AG09309 (cell line): ENCODE results near the gene SUPT20H.
A peak's percentile ranks its signal among the peaks of the same experiment; 100 is the strongest.

Source experiments
- DNase-seq: peaks from one replicate; pipeline ENCODE4 v3.0.0-alpha.2; 2010; ENCODE audit warnings: low read depth
- H3K4me3 ChIP-seq: 2 replicates; pipeline ENCODE4 v1.5.1; 2011; ENCODE audit warnings: mild to moderate bottlenecking, low read depth, low read length, moderate library complexity; ENCODE audit not compliant: control insufficient read depth
- TF ChIP-seq, protein P1 (sequence below): IDR thresholded peaks from 2 replicates; pipeline ENCODE4 v1.5.1; 2011; ENCODE audit warnings: mild to moderate bottlenecking, low read depth, low read length, inconsistent platforms; ENCODE audit not compliant: insufficient read depth, control insufficient read depth; ENCODE audit errors: missing control alignments

The SUPT20H gene

GRCh38 chr13:36998624-36999041, 60.9 kb downstream of the SUPT20H start:
- TF ChIP-seq, protein P1, sequence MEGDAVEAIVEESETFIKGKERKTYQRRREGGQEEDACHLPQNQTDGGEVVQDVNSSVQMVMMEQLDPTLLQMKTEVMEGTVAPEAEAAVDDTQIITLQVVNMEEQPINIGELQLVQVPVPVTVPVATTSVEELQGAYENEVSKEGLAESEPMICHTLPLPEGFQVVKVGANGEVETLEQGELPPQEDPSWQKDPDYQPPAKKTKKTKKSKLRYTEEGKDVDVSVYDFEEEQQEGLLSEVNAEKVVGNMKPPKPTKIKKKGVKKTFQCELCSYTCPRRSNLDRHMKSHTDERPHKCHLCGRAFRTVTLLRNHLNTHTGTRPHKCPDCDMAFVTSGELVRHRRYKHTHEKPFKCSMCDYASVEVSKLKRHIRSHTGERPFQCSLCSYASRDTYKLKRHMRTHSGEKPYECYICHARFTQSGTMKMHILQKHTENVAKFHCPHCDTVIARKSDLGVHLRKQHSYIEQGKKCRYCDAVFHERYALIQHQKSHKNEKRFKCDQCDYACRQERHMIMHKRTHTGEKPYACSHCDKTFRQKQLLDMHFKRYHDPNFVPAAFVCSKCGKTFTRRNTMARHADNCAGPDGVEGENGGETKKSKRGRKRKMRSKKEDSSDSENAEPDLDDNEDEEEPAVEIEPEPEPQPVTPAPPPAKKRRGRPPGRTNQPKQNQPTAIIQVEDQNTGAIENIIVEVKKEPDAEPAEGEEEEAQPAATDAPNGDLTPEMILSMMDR, result no peak
- no peak for DNase-seq
- peak overlapping the region; percentile 92 for H3K4me3 ChIP-seq

GRCh38 chr13:36997716-36998427, 61.6 kb downstream of the SUPT20H start:
- H3K4me3 ChIP-seq, result peak overlapping the region; percentile 92
- DNase-seq, result no peak
- TF ChIP-seq, protein P1, result no peak

DNA sequence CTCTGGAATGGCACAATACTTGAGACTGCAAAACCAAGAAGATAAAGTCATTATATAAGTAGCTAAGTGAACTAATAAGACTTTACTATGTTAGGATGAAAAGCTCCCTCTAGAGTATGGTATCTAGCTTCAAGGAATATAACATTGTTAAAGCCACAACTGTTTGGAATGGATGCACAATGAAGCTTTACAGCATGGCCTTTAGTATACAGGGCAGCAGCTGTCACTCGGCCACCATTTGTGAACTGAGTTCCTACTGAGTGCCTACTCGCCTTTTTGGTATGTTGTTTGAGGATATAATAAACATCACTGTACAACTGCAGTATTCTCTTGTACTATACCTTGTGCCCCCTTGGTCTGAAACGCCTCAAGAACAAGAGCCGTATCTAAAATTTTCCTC, 67.1 kb downstream of the SUPT20H start:
- no peak for DNase-seq
- no peak overlapping the region for H3K4me3 ChIP-seq
- TF ChIP-seq, protein P1, result no peak

GRCh38 chr13:36986462-36987240, 72.8 kb downstream of the SUPT20H start:
- no peak overlapping the region for H3K4me3 ChIP-seq
- no peak for DNase-seq
- TF ChIP-seq, protein P1, result no peak

DNA sequence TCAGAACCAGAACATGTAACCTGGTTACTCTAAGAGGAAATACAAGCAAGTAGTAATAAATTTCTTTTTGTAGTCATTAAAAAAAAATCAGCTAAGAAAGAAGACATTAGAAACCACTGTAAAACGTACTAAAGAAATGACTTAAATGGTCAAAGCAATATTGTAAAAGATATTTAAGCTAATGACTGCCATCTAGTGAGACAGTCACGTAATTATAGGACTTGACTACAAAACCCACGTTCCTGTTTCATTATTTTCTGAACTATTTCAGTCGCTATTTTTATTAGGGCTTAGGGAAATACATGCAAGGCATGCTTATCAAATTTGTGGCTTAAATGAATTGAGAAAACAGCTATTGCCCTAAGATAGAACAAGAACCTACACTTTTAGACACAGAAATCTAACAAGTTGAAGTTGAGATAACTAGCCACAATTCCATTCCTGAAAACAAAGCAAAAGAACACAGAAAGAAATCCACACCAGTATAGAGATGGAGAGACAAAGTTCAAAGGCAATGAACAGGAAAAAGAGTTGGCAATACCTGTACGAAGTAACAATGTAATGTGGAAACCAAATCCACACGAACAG, 78.2 kb downstream of the SUPT20H start:
- H3K4me3 ChIP-seq, result no peak overlapping the region
- TF ChIP-seq, protein P1, result peak; percentile 39
- no peak for DNase-seq

- DNase-seq, result no peak
- TF ChIP-seq, protein P1, result no peak
- H3K4me3 ChIP-seq, result no peak overlapping the region
Observed at GRCh38 chr13:36979361-36980050, 80.0 kb downstream of the SUPT20H start.
